GM12874 (cell line): ENCODE measurements around the gene GSG1L.

Experiments
- CTCF ChIP-seq: IDR thresholded peaks from 2 replicates; pipeline ENCODE4 v1.5.1; 2011; ENCODE audit warnings: low read depth, mild to moderate bottlenecking, control low read depth, low read length, moderate library complexity; ENCODE audit not compliant: insufficient read depth

Gene GSG1L

GRCh38 chr16:27771201-27771910 is 292.2 kb downstream of the GSG1L start:
- TF ChIP-seq CTCF = no peak

- TF ChIP-seq CTCF = no peak
Measured at GRCh38 chr16:27770271-27771196, 293.0 kb downstream of the GSG1L start.

GRCh38 chr16:27769561-27770255 is 293.8 kb downstream of the GSG1L start:
- no peak for TF ChIP-seq CTCF

- TF ChIP-seq CTCF = no peak
Measured at GRCh38 chr16:27768651-27769272, 294.8 kb downstream of the GSG1L start.

- no peak for TF ChIP-seq CTCF
Measured at GRCh38 chr16:27767971-27768591, 295.4 kb downstream of the GSG1L start.

- no peak for TF ChIP-seq CTCF
Measured at GRCh38 chr16:27767081-27767480, 296.4 kb downstream of the GSG1L start.
